NB4 (cell line): Measurements from ENCODE around the gene KRTAP12-2.

Experiments
- CTCF ChIP-seq: IDR thresholded peaks from one replicate; pipeline ENCODE4 v1.5.1; 2012; ENCODE audit warnings: low read depth, low read length
- MAX ChIP-seq: IDR thresholded peaks from 2 replicates; pipeline ENCODE4 v1.6.1; 2011; ENCODE audit warnings: low read depth, low read length
- MYC ChIP-seq: IDR thresholded peaks from 2 replicates; pipeline ENCODE4 v1.6.1; 2011; ENCODE audit warnings: low read depth, low read length
- POLR2A ChIP-seq: IDR thresholded peaks from 2 replicates; pipeline ENCODE4 v1.6.1; 2011; ENCODE audit warnings: mild to moderate bottlenecking; ENCODE audit not compliant: insufficient read length; ENCODE audit errors: extremely low read depth

- no peak for TF ChIP-seq CTCF
- no peak for TF ChIP-seq POLR2A
- TF ChIP-seq MYC, result no peak
- TF ChIP-seq MAX, result no peak
Measured at GRCh38 chr21:44682580-44683151, 15.9 kb upstream of the KRTAP12-2 start.
